CD4-positive, alpha-beta T cell treated with Interleukin-4 for 4 hours (primary cell): ENCODE measurements around the gene KRTAP27-1.

Source experiments
- DNase-seq: peaks from one replicate; pipeline ENCODE4 v3.0.0-alpha.2; 2020

Gene KRTAP27-1, protein sequence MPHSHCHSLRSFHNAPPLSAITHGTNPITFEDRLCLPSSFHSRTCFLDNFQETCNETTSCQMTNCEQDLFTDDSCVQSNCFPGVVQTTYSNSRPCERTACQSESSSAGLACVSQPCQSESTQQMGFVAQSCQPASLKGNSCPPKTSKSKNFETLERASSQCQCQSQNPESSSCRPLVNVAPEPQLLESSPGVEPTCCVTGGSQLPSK

DNA sequence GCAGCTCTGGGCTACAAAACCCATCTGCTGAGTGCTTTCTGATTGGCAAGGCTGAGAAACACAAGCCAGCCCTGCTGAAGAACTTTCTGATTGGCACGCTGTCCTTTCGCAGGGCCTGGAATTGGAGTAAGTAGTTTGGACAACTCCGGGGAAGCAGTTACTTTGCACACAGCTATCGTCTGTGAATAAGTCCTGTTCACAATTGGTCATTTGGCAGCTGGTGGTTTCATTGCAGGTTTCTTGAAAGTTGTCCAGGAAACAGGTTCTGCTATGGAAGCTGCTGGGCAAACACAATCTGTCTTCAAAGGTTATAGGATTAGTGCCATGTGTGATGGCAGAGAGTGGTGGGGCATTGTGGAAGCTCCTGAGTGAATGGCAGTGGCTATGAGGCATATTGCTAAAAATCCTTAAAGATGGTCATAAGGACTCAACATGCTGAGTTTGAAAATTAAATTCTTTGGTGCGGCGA is at the start of gene KRTAP27-1:
KRTAP27-1 (minus strand) TSS at position 419 of the 469 bp plus-strand sequence; CDS start at position 393, 26 bp downstream.
- DNase-seq: no peak

DNA sequence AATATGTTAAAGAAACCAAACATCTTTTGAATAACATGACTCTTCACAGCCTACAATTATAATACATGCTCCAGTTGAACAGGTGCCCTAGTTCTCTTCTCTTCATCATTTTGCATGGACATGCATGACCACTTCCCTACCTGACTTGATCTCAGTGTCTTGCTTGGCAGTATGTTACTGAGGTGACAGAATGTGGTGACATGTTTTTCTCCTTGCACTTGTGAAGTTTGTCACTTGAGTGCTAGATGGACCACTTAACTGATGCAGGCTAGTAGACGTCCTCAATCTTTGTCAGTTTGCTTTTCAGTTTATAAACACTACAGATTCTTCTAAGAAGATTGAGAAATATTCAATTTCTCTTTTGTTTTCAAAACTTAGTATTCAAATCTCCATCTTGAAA is 44.7 kb upstream of the KRTAP27-1 start:
- DNase-seq: no peak

DNA sequence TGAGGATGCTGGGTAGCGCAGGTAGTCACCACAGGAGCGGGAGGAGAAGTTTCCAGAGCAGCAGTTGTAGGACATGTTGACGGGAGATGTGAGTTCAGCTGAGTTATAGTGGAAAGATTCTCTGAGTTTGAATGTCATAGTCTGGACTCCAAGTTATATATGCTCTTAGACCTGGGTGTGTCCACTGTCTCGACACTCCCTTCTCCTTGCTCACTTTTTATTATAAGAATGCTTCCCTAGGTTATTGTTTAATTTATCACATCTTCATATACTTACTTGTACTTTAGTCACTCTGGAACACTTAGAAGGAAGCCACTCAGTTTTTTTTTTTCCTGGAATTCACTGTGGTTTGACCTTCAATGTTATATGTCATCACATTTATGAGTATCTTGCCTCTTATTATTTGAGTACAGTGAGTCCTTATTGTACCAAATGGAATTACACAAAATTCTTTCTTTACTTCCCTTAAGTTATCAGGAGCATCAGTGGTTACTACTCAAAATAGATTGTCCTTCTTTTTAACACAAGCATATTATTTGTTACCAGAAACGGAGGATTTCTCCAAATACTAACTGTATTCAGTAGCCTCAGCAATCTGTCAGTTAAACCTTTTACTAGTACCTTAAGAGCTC is 34.8 kb upstream of the KRTAP27-1 start, which contains the start of gene KRTAP13-2:
KRTAP13-2 (minus strand) TSS at position 133 of the 632 bp plus-strand sequence; CDS start at position 75, 58 bp downstream.
- DNase-seq: no peak

DNA sequence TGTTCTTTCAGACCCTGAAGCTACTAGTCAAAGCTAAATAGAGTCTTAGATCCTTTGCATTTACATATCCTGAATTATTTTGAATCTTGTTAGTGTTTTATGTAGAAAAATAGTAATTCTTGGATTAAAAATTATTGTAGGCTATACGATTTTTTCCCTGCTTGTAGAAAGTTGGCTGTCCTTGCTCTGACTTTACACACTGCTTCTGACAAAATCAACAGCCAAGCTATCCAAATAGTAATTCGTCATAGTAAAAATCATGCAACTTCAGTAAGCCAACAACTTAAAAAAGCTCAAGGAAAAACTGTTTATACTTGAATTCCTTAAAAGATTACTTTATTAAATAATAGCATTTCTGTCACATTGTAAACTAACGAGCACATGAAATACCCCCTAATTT is 18.4 kb upstream of the KRTAP27-1 start:
- no peak for DNase-seq

DNA sequence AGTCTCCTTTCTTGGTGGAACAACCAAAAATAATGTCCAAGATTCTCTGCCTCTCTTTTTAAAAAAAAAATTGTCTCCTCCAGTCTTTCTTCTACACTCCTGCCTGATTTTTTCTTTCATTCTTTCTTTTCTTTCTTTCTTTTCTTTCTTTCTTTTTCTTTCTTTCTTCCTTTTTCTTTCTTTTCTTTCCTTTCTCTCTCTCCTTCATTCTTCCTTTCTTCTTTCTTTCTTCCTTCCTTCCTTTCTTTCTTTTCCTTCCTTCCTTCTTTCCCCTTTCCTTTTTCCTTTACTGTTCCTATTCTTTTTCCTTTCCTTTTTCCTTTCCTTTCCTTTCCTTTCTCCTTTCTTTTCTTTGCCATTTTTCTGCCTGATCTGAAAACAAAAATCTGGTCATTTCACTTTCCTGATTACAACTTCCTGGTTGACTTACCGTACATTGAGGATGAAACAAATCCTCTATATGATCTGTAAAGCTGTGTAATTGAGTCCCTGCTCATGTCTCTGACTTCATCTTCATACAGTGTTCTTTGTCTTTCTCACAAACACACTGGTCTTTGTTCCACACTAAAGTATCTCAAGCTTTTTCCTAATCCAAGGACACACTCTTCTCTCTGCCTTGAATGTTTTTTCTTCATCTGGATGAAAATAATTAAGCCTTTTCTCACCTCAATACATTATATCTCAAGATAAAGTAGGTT is 17.0 kb upstream of the KRTAP27-1 start:
- DNase-seq: no peak

DNA sequence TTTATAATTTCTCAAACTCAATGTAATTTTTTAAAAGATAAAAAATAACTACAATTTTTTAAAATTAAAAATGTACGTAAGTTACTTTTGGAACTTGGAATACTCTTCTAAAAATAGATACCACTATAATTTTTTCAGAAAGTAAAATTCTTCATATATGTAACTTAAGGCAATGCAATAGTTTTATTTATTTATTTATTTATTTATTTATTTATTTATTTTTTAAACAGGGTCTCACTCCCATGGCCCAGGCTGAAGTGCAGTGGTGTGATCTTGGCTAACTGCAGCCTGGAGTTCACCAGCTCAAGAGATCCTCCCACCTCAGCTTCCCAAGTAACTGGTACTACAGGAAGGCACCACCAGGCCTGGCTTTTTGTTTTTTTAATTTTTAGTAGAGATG is 14.0 kb upstream of the KRTAP27-1 start:
- DNase-seq: no peak

DNA sequence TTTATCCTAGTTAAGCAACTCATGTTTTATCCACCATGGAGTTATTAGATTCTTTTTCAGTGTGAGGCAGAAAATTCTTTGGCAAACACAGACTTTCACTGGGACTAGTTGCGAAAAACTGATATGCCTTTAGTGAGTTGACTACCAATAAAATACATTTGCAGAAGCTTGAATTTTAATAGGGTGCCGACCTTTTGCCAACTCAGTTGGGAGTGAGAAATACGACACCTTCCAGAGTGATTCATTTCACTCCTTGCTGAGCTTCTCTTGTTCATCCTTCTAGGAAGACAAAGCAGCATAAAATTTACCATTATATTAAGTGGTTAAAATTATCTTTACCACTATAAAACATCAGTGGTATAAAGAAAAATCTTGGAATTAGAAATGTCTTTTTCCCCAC is 12.1 kb upstream of the KRTAP27-1 start:
- no peak for DNase-seq

DNA sequence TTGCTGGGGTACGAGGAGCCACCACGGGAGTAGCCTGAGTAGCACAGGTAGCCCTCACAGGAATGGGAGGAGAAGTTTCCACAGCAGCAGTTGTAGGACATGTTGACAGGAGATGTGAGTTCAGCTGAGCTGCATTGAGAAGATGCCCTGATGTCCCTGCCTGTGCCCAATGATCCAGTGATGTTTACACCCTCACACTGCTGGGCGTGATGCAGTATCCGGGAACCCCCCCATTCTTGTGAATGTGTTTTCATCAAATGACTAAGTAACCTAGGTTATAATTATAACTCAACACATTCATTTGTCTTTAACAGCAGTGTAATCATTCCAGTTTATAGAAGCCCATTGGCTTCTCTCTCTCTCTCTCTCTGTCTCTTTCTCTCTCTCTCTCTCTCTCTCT is 11.0 kb upstream of the KRTAP27-1 start, which contains the start of gene KRTAP23-1:
KRTAP23-1 (minus strand) TSS at position 101 of the 400 bp plus-strand sequence; CDS start at position 101, 0 bp downstream.
- DNase-seq: no peak

DNA sequence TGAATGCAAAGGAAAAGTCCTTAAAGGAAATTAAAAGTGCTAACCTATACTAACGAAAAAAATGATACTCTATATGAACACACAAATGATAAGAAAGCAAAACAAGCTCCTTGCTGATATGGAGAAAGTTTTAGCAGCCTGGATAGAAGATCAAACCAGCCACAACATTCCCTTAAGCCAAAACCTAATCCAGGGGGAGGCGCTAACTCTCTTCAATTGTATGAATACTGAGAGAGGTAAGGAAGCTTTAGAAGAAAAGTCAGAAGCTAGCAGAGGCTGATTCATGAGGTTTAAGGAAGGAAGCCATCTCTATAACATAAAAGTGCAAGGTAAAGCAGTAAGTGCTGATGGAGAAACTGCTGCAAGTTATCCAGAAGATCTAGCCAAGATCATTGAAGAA is 7.5 kb upstream of the KRTAP27-1 start:
- no peak for DNase-seq

DNA sequence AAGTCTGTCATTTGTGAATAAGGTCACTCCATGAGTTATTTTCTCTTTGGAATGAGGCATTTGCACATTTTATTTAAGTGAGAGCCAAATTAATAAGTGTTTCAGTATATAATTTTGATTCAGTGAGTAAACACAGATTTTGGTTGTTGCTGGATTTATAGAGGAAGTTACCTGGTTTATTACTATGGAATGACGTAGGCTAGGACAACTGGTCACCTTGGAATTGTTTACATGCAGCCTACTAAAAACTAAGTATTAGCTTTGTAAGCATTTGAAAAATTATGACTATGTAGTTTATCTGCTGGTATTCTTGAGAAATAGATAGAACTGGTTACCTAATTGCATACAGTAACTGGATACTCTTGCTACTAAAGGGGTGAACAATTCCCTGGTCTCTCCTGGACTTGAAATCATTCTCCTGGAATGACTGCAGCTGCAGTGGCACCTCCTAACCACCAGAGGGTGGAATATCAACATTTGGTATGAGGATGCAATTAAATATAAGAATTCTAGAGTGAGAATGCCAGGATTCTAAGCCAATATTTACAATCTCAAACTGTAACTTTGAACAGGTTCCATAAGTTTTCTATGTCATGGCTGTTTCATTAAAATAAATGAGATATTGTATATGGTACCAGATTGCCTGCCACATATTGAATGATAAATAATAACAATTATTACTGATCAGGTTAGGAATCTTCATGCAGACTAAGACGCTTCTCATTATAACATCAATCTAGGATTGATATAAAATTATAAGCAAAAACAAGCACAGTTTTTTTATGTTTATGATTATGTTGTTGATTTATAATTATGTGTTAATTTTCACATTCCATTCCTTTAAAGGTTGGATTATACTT is 3.5 kb upstream of the KRTAP27-1 start:
- no peak for DNase-seq

DNA sequence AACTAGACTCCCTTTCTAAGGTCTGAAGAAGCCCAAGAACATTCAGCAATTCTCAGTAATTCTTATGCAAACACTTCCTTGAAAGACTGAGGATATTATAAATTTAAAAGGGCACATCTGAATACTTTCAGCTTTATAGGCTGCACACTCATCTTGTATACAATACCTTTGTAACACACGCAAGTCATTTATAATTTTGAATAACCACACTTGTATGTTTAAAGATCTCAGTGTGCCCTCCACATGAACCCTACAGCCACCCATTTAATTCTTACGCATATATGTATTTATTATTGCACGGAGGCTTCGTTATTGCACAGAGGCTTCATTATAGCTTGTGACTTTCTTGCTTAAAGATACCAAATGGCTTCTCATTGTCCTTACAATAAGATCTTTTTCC is 1.2 kb upstream of the KRTAP27-1 start:
- no peak for DNase-seq

DNA sequence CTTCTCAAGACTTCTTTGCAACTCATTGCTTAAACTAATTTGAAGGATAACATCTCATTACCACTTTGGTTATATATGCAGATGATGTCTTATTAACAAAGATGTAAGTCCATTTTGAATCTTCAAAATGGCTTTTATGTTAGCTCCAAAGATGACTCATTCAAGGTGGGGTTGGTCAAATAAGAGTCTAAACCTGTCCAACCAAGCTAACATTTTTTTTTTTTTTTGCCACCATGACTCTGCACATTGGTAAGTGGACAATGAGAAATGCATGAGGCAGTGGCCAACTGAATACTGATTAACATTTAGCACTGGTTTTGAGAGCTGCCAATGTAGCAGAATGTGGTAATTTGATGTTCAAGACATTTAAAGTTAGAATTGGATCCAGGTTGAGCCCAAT is 278 bp upstream of the KRTAP27-1 start:
- no peak for DNase-seq

DNA sequence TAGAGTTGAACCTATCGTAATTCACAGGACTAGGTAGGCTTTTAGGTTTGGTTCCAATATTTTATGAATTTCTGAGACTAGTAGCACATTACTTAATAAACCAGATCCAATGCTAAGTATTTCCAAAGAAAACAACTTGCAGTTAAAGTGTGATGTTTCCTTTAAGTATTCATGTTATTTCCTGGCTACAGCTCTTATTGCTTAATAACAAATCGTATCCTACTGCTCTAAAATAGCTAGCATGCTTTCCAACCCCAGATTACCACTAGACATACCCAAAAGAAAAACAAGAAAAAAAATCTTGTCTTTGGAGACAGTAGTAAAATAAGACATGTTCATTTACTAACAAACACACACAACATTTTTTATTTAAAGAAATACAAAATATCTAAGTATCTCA is 898 bp downstream of the KRTAP27-1 start:
- DNase-seq: no peak

DNA sequence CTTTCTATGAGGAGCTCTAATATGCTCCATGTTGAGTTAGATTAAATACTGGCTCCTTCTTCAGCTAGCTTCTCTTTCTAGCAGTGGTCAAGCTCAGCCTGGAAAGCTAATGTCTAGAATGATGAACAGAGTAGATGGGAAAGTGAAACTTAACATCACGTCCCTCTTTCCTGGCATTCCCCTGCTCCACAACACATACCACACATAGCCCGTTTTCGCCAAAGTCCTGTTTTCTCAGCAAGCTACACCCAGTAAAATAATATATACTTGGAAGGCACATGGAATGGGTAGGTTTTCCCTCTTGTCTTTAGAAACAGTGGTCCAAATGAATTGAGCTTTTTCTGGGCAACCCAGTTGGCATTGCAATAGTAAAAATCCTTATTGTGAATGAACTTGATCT is 3.8 kb downstream of the KRTAP27-1 start:
- no peak for DNase-seq

DNA sequence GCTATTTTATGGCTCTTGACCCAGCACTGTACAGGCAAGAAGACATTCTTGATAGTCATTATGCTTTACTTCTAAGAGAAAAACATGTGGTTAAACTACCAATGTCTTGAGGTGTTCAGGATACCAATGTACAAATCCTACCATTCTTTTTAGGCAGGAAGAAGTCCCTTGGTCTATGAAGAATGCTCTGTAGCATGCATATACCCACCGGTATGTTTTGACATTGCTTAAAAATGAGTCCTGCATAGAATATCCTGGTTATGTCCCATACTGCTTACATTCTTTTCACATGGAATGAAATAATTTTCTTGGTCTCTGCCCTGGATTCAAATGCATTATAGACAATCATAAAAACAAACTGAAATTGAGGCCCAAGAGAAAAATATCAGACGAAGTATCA is 4.8 kb downstream of the KRTAP27-1 start:
- no peak for DNase-seq

DNA sequence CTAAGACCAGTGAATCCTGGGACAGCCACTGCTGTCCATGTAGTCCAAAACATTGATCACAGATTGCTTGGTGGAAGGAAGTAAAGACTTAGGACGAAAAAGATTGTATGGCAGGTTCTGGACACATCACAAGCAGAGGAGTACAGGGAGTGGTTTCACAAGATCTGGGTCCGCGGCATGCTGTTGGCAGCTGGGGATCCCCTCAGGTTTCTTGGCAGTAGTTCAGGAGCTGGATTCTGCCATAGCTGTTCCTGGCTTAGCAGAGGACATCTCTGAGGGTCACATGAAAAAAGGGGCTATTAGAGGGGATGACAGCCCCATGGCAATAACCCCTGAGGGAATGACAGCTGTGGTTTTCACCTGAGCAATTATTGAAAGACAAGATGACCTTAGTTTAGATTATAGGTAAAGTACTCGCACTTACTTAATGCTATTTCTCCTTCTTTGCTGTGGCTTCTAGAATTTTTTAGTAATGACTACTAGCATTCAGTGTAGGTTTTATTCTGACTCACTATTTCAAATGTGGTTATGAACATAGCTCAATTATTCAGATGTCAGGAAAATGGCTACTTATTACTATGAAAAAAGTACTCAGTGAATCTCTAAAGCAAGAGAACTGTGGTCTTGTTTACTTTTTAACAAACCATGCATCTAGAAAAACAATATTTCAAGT is 8.2 kb downstream of the KRTAP27-1 start:
- DNase-seq: no peak

DNA sequence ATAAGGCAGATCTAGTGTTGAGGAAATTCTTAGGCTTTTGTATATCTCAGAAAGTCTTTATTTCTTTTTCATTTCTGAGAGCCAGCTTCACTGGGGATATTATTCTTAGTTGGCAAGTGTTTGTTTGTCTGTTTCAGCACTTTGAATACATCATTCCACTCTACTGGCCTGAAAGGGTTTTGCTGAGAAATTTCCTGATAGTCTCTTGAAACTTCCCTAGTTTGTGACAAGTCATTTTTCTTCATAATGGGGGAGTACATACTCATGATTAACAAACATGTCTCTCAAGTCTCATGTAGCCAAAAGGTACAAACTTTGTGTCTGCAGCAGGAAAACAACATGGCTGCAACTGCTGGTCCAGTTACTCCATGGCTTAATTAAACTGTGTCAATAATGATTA is 11.1 kb downstream of the KRTAP27-1 start:
- no peak for DNase-seq

DNA sequence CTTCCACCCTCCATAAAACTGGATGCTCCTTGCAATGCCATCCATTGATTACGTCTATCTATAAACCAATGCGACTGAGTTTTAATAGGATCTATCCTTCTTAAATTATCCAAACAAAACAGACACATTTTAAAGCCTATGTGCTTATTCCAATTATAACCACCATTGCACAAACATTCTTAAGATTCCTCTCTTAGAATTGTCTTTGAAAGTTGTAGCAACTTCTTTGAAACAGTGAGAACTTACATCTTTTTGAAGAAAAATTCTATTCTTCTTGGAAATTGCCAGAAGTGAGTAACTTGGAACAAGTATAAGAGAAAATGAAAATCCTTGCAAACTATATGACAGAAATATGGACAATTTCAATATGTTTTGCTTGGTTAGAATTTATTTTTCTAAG is 17.3 kb downstream of the KRTAP27-1 start, which contains the start of gene KRTAP26-1:
KRTAP26-1 (minus strand) TSS at position 101 of the 400 bp plus-strand sequence. CDS start 280 bp downstream, outside the sequence.
- no peak for DNase-seq

DNA sequence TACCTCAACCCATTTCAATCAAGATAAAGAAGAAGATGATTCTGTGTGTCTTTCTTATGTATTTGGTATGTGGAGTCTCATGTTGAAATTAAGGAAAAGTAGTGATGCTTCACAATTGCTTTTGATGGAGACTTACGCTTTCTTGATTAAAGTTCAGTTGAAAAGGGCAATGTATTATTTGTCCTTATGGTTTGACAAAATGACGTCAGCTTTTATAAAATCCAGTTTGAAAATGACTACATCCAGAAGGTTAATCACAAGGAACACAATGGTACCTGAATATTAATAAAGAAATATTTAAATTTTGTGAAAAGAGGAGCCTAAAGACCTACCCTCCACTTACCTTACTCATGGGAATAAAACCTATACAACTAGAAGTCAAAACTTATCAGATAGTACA is 21.8 kb downstream of the KRTAP27-1 start:
- no peak for DNase-seq

DNA sequence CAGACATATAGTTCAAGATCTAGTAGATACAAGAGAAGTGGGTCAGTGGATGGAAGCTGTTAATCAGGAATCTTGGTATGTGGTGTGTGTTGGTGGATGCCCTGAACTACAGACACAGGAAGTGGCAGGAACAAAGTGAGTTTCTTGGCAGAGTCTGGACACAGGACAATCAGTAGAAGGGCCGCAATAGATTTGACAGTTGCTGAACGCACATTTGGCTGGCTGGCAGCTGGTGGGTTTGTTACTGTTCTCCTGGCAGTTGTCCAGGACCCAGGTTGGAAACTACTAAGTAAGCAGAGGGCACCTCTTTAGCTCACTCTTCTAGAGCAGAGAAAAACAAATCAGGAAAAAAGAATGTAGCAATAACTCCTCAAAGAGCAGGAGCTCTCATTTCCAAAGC is 30.6 kb downstream of the KRTAP27-1 start:
- no peak for DNase-seq

DNA sequence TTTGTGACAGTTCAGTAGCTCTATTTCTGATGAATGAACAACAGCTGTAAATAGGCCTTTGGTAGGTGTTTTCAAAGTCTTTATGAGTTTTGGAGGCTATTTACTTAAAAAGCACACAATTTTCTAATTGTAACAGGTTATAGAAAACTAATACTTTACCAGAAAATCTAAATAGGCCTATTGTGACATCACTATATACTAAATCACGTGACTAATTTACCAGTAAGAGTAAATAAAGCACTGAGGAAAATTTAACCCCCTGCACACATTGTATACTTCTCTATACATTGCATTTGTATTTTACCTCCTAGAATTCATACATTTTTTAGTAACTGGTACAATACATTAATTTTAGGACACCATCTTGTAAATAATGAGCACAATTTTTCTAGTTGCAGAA is 32.4 kb downstream of the KRTAP27-1 start:
- no peak for DNase-seq

DNA sequence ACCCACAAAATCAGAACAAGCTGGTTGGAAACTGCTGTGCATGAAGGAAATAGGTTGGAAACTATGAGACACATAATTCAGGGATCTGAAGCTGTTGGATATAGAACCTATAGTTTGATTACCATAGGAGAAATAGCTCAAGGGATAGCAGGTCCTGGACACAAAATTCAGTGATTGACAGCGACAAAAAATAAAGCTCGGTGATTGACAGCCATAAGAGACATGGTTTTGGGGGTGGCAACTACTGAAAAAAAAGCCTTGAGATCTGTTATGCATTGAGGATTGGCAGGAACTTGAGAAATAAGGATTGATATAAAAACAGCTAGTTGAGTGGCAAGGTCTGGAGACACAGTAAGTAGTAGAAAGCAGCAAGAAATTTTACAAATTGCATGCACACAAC is 48.3 kb downstream of the KRTAP27-1 start, which contains the start of gene KRTAP25-1:
KRTAP25-1 (minus strand) TSS at position 300 of the 400 bp plus-strand sequence; CDS start at position 276, 24 bp downstream.
- no peak for DNase-seq
